NB4 (cell line): Measurements from ENCODE around the gene ABHD10.

Experiments used
- CTCF ChIP-seq: IDR thresholded peaks from one replicate; pipeline ENCODE4 v1.5.1; 2012; ENCODE audit warnings: low read depth, low read length
- MAX ChIP-seq: IDR thresholded peaks from 2 replicates; pipeline ENCODE4 v1.6.1; 2011; ENCODE audit warnings: low read depth, low read length
- MYC ChIP-seq: IDR thresholded peaks from 2 replicates; pipeline ENCODE4 v1.6.1; 2011; ENCODE audit warnings: low read depth, low read length
- POLR2A ChIP-seq: IDR thresholded peaks from 2 replicates; pipeline ENCODE4 v1.6.1; 2011; ENCODE audit warnings: mild to moderate bottlenecking; ENCODE audit not compliant: insufficient read length; ENCODE audit errors: extremely low read depth

GRCh38 chr3:111967068-111967467, 11.8 kb upstream of the ABHD10 start:
- TF ChIP-seq POLR2A (no peak), CTCF (no peak), MYC (no peak), MAX (no peak)
